Activated naive CD4-positive, alpha-beta T cell treated with anti-CD3 and anti-CD28 coated beads, Interleukin-2, amount 10 ng/mL, durations not matched to agents 7 days and 5 days (primary cell): ENCODE measurements around the gene MEX3A.

Source experiments
- CTCF ChIA-PET: fragments of 350-600 bp; sonication (Branson Sonifier 250); formaldehyde crosslinking; loops from one replicate; lab custom pipeline; 2021; ENCODE audit warnings: antibody characterized with exemption; lab: Charles Lee
- DNase-seq: peaks from one replicate; pipeline ENCODE4 v3.0.0-alpha.2; 2020
- H3K27ac Mint-ChIP-seq: one replicate; pipeline ENCODE4 v1.8.0; 2021; ENCODE audit warnings: mild to moderate bottlenecking, moderate library complexity, mixed read lengths
- H3K27me3 Mint-ChIP-seq: one replicate; pipeline ENCODE4 v1.8.0; 2021; ENCODE audit warnings: mild to moderate bottlenecking, mixed read lengths
- H3K36me3 Mint-ChIP-seq: one replicate; pipeline ENCODE4 v1.8.0; 2021; ENCODE audit warnings: mixed read lengths
- H3K4me1 Mint-ChIP-seq: one replicate; pipeline ENCODE4 v1.8.0; 2021; ENCODE audit warnings: mixed read lengths
- H3K4me3 Mint-ChIP-seq: one replicate; pipeline ENCODE4 v1.8.0; 2021; ENCODE audit warnings: mild to moderate bottlenecking, moderate library complexity, mixed read lengths
- H3K9me3 Mint-ChIP-seq: one replicate; pipeline ENCODE4 v1.8.0; 2021; ENCODE audit warnings: mixed read lengths

The MEX3A gene

DNA sequence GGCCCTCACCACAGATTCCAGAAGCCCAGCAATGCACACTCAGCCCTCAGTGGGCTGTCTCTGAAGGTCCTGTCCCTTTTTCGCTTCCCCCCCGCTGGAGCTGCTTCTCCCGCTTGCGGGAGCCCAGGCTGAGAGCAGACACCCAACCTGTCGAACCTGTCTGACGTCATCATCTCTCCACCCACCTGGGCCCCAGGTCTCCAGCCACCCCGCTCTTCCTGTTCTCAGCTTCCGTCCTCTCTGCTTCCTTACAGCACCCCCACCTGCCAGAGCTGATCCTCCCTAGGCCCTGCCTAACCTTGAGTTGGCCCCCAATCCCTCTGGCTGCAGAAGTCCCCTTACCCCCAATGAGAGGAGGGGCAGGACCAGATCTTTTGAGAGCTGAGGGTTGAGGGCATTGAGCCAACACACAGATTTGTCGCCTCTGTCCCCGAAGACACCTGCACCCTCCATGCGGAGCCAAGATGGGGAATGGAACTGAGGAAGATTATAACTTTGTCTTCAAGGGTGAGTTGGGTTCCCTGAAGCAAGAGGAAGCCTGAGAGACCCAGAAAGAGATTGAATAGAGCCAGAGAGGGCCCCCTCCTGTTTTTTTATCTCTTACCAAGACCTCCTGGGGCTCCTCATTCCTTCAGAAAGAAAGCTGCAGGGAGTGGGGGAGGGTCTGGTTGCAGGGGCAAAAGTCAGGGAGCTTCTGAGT, 21.2 kb downstream of the MEX3A start, which contains the start of gene RAB25:
Gene RAB25 (plus strand): TSS at position 224 of the 700 bp plus-strand sequence. CDS start 241 bp downstream, at position 465.
- DNase-seq, result no peak
- peaks cover 8% of the 10 kb centered on the region for H3K4me1 Mint-ChIP-seq
- peaks cover 6% of the 10 kb centered on the region for H3K36me3 Mint-ChIP-seq
- H3K27me3 Mint-ChIP-seq, result peaks cover 6% of the 10 kb centered on the region
- H3K4me3 Mint-ChIP-seq, result peak within 1 kb of the TSS; percentile 9
- CTCF ChIA-PET, result interaction anchor here (0.7 to 1.4 kb wide), 2 partner anchors 71 to 123 kb away, joined by 3 read pairs; no protein-coding TSS in a partner anchor
- no peaks in the 10 kb centered on the region for H3K9me3 Mint-ChIP-seq
- H3K27ac Mint-ChIP-seq, result no peak within 1 kb of the TSS

DNA sequence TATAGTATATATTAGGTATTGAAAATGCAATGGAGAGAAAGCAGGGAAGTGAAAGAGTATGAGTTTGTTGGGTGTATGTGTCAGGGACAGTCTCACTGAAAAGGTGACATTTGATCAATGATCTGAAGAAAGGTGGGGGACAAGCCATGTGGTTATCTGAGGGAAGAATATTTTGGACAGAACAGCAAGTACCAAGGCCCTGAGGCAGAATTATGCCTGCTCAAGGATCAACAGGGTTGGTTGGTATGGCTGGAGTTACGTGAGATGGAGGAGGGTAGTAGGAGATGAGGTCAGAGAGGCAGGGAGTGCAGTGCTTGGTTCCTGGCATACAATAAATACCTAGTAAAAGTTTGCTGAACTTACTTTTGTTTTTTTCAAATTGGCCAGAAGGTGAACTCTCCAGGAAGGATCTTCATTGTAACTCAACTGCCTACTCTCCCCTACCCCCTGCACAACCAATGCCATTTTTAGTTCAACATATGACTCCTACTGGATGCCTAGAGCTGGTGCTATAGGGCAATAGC, 25.9 kb downstream of the MEX3A start:
- Mint-ChIP-seq H3K36me3 (peaks cover 9% of the 10 kb centered on the region), H3K9me3 (no peaks in the 10 kb centered on the region), H3K4me1 (peaks cover 37% of the 10 kb centered on the region), H3K27me3 (peaks cover 3% of the 10 kb centered on the region), H3K27ac (no peak overlapping the region), H3K4me3 (peak overlapping the region; percentile 2)
- DNase-seq, result no peak
- CTCF ChIA-PET, result interaction anchor here (2.0 kb wide), 1 partner anchor 118 kb away, joined by 4 read pairs; no protein-coding TSS in a partner anchor

GRCh38 chr1:156055281-156056048, 26.8 kb downstream of the MEX3A start:
- Mint-ChIP-seq H3K27ac (peak overlapping the region; percentile 96), H3K36me3 (peaks cover 9% of the 10 kb centered on the region), H3K9me3 (no peaks in the 10 kb centered on the region), H3K4me3 (peak overlapping the region; percentile 94), H3K27me3 (no peaks in the 10 kb centered on the region), H3K4me1 (peaks cover 39% of the 10 kb centered on the region)
- CTCF ChIA-PET, result interaction anchor here (2.0 kb wide), 1 partner anchor 117 kb away, joined by 4 read pairs; no protein-coding TSS in a partner anchor
- no peak for DNase-seq

- Mint-ChIP-seq H3K9me3 (no peaks in the 10 kb centered on the region), H3K36me3 (peaks cover 12% of the 10 kb centered on the region)
- CTCF ChIA-PET, result interaction anchor here (1.8 kb wide), 1 partner anchor 12 kb away, joined by 6 read pairs; no protein-coding TSS in a partner anchor
Measured at GRCh38 chr1:156054500-156055280, 27.6 kb downstream of the MEX3A start, which contains the start of gene LAMTOR2. Gene LAMTOR2 (plus strand): TSS chr1:156054782. CDS start chr1:156054890, 108 bp downstream.

DNA sequence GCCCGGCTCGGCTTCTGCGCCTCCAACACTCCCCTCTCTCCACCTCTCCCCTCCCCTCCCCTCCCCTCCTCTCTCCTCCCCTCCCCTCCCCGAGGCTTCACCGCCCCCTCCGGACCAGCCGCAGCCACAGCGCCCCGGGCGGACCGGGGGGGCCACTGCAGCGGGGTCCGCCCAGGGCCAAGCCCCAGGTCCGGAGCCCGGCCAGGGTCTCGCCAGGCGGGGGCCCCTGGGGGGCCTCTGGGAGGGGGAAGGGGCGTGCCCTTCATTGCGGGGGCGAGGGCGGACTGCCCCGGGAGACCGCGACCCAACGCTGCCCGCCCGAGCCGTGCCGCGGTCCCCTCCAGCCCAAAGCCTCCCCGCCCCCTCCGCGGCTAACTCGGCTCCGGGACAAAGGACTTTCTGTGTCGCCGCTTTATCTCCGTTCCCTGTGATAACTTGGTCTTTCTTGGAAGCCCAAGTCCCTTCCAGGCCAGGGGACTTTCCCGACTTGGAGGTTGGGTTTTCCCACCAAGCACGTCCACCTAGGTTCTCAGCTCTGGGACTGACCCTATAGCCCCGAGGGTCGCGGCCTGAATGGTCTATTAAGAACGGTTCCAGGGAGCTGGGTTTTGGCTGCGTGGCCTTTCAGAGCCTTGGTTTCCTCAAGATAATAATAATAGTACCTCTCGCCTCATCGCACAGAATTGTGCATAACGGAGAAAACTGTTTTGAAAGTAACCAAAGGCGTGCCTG, 28.3 kb downstream of the MEX3A start, which contains the start of gene UBQLN4:
Gene UBQLN4 (minus strand): TSS at position 31 of the 732 bp plus-strand sequence. CDS start 97 bp downstream, outside the sequence.
- peak; percentile 91 for DNase-seq
- no peaks in the 10 kb centered on the region for H3K9me3 Mint-ChIP-seq
- H3K27ac Mint-ChIP-seq, result peak within 1 kb of the TSS; percentile 96
- H3K4me1 Mint-ChIP-seq, result peaks cover 39% of the 10 kb centered on the region
- peaks cover 17% of the 10 kb centered on the region for H3K36me3 Mint-ChIP-seq
- H3K4me3 Mint-ChIP-seq, result peak within 1 kb of the TSS; percentile 97
- CTCF ChIA-PET, result interaction anchor here (1.0 to 2.6 kb wide), 3 partner anchors 12 to 47 kb away, joined by 4 to 6 read pairs (median 6); no protein-coding TSS in a partner anchor
- no peaks in the 10 kb centered on the region for H3K27me3 Mint-ChIP-seq

More at GRCh38 chr1:156054500-156055280, 27.6 kb downstream of the MEX3A start, which contains the start of gene LAMTOR2:
- H3K4me1 Mint-ChIP-seq, result peaks cover 39% of the 10 kb centered on the region
- DNase-seq, result peak; percentile 98
- peak within 1 kb of the TSS; percentile 97 for H3K4me3 Mint-ChIP-seq
- no peaks in the 10 kb centered on the region for H3K27me3 Mint-ChIP-seq
- peak within 1 kb of the TSS; percentile 96 for H3K27ac Mint-ChIP-seq

- Mint-ChIP-seq H3K4me3 (peak overlapping the region; percentile 97), H3K4me1 (peaks cover 39% of the 10 kb centered on the region), H3K27ac (peak overlapping the region; percentile 91), H3K27me3 (no peaks in the 10 kb centered on the region), H3K9me3 (no peaks in the 10 kb centered on the region), H3K36me3 (peaks cover 16% of the 10 kb centered on the region)
- CTCF ChIA-PET, result interaction anchor here (0.9 to 2.6 kb wide), 6 partner anchors 13 to 115 kb away, joined by 4 to 6 read pairs (median 4); no protein-coding TSS in a partner anchor
- peak; percentile 86 for DNase-seq
Measured at GRCh38 chr1:156052862-156053767, 29.1 kb downstream of the MEX3A start.

DNA sequence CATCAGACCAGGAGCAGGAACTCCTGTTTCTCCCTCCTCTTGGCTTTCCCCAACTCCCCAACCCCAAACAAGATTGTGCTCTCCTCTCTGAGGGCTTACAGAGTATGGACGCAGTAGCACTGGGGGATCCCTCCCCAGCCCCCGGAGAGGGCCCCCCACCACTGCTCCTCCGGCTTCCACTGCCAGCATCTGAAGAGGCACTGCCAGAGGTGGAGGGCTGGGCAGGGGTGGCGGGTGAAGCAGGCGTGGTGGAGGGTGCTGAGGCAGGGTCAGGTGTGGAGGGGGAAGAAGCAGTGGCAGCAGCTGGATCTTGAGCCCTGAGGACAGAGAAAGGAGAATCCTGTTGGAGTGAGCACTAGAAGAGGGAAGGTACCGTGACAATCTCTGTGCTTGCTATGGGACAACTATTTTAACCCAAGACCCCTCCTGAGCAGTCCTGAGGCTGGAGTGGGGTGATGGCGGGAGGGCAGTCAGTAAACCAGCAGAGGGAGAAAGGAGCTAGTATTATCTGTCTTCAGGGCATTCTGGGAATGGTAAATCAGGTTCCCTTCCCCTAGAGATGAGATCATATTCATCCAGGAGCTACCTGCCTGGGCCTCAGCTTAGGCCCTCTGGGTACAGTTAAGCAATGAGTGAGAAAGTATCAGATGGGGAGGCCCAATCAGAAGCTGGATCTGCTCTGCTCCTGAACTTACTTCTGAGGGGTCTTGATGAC, 31.1 kb downstream of the MEX3A start:
- no peak for DNase-seq
- peaks cover 13% of the 10 kb centered on the region for H3K36me3 Mint-ChIP-seq
- H3K27ac Mint-ChIP-seq, result no peak overlapping the region
- H3K27me3 Mint-ChIP-seq, result no peaks in the 10 kb centered on the region
- H3K4me3 Mint-ChIP-seq, result peak overlapping the region; percentile 39
- H3K4me1 Mint-ChIP-seq, result peaks cover 32% of the 10 kb centered on the region
- CTCF ChIA-PET, result interaction anchor here (1.2 kb wide), 1 partner anchor 15 kb away, joined by 4 read pairs; no protein-coding TSS in a partner anchor
- no peaks in the 10 kb centered on the region for H3K9me3 Mint-ChIP-seq

DNA sequence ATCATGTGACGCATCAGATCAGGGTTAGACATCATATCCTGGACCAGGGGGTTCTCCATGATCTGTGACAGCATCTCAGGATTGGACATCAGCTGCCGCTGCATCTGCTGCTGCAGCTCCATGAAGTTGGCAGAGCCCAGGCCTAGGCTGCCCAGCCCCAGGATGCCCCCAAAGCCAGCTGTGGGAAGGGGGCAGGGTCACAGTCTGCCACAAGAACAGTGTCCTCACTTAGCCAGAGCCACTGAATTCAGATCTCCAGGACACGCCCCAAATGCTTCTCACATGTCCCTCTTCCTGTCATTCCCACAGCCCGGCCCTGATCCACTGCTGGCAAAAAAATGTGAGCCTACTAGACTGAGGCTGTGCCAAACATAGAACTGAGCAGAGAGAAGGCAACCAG, 31.9 kb downstream of the MEX3A start:
- DNase-seq, result no peak
- peaks cover 26% of the 10 kb centered on the region for H3K4me1 Mint-ChIP-seq
- H3K27ac Mint-ChIP-seq, result no peak overlapping the region
- H3K4me3 Mint-ChIP-seq, result no peak overlapping the region
- peaks cover 14% of the 10 kb centered on the region for H3K36me3 Mint-ChIP-seq
- no peaks in the 10 kb centered on the region for H3K9me3 Mint-ChIP-seq
- no peaks in the 10 kb centered on the region for H3K27me3 Mint-ChIP-seq
- CTCF ChIA-PET, result no interaction called here

- CTCF ChIA-PET, result no interaction called here
- peaks cover 24% of the 10 kb centered on the region for H3K4me1 Mint-ChIP-seq
- no peaks in the 10 kb centered on the region for H3K9me3 Mint-ChIP-seq
- peaks cover 22% of the 10 kb centered on the region for H3K36me3 Mint-ChIP-seq
- H3K27me3 Mint-ChIP-seq, result no peaks in the 10 kb centered on the region
- no peak overlapping the region for H3K27ac Mint-ChIP-seq
- no peak overlapping the region for H3K4me3 Mint-ChIP-seq
- DNase-seq, result no peak
Measured at GRCh38 chr1:156048663-156049258, 33.5 kb downstream of the MEX3A start.

GRCh38 chr1:156045076-156045475, 37.2 kb downstream of the MEX3A start:
- CTCF ChIA-PET, result interaction anchor here (1.1 kb wide), 1 partner anchor 17 kb away, joined by 6 read pairs; no protein-coding TSS in a partner anchor
- H3K4me3 Mint-ChIP-seq, result no peak overlapping the region
- H3K9me3 Mint-ChIP-seq, result no peaks in the 10 kb centered on the region
- H3K27me3 Mint-ChIP-seq, result no peaks in the 10 kb centered on the region
- peaks cover 30% of the 10 kb centered on the region for H3K36me3 Mint-ChIP-seq
- no peak overlapping the region for H3K27ac Mint-ChIP-seq
- peaks cover 8% of the 10 kb centered on the region for H3K4me1 Mint-ChIP-seq
- DNase-seq, result no peak

- no peaks in the 10 kb centered on the region for H3K27me3 Mint-ChIP-seq
- no peaks in the 10 kb centered on the region for H3K9me3 Mint-ChIP-seq
- H3K36me3 Mint-ChIP-seq, result peaks cover 24% of the 10 kb centered on the region
- no peak for DNase-seq
- peaks cover 8% of the 10 kb centered on the region for H3K4me1 Mint-ChIP-seq
- H3K27ac Mint-ChIP-seq, result no peak overlapping the region
- no peak overlapping the region for H3K4me3 Mint-ChIP-seq
- CTCF ChIA-PET, result no interaction called here
Measured at GRCh38 chr1:156042828-156043227, 39.4 kb downstream of the MEX3A start.
